ENCODE results near the gene OR2A14.
"Not testable (repeated sequence)": the region's sequence is repeated elsewhere in the genome, so short reads cannot be mapped to it uniquely, and the experiment has no call there.

GRCh38 chr7:144171594-144172350 is 48.8 kb downstream of the OR2A14 start:
- TF ChIP-seq POLR2A, POLR2AphosphoS5 (IDR thresholded peaks at IDR 0.05): not testable (repeated sequence)

Measured in gastroesophageal sphincter (tissue), 2 donors.